ENCODE data around the gene CTPS2. TPM values are rescaled to one million over a fixed set of nuclear protein-coding genes. Genes with fewer than 3 reads are reported as not detected.

The CTPS2 gene
- total RNA-seq, 6 donors from 2014 or later: 5.1 to 30.1 (median 10.7) TPM

DNA sequence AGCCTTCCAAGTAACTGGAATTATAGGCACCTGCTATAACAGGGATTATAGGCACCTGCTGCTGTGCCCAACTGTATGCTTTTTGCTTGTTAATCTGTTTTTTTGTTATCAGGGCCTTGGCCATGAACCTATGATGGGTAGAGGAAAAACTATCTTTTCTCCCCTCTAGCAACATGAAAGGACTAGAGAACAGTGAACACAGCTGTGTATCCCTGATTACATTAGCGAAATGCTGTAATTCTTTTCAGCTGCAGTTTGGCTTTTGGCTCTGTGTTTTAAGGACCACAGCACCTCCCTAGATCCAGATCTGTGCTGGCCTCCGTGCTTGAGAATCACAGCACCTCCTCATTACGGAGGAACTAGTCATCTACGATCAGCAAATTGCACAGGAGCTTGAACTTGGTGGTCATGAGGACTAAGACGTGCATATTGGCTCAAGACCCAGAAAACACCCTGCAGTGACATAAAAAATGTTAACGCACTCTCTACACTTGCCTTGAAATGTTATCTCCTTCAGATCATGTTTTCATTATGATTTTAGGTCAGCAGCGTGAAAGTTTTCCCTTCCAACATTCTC is 120.2 kb downstream of the CTPS2 start:
- 87 to 95% methylated on average over 5 to 7 of the region's 7 CpGs for WGBS, 2 donors
- no peak for ATAC-seq (ENCODE audit: low FRiP score in 2 of 2)
- Histone ChIP-seq H3K27ac (no peak overlapping the region), H3K36me3 (peaks cover 0 to 4% (median 0%) of the 10 kb centered on the region in 4 donors), H3K4me1 (no peaks in the 10 kb centered on the region), H3K27me3 (no peaks in the 10 kb centered on the region), H3K4me3 (no peak overlapping the region), H3K9me3 (no peaks in the 10 kb centered on the region)
- TF ChIP-seq EP300 (IDR thresholded peaks at IDR 0.05) (no peak), POLR2AphosphoS5 (IDR thresholded peaks at IDR 0.05) (no peak), POLR2A (IDR thresholded peaks at IDR 0.05) (no peak)
- TF ChIP-seq, protein P1, sequence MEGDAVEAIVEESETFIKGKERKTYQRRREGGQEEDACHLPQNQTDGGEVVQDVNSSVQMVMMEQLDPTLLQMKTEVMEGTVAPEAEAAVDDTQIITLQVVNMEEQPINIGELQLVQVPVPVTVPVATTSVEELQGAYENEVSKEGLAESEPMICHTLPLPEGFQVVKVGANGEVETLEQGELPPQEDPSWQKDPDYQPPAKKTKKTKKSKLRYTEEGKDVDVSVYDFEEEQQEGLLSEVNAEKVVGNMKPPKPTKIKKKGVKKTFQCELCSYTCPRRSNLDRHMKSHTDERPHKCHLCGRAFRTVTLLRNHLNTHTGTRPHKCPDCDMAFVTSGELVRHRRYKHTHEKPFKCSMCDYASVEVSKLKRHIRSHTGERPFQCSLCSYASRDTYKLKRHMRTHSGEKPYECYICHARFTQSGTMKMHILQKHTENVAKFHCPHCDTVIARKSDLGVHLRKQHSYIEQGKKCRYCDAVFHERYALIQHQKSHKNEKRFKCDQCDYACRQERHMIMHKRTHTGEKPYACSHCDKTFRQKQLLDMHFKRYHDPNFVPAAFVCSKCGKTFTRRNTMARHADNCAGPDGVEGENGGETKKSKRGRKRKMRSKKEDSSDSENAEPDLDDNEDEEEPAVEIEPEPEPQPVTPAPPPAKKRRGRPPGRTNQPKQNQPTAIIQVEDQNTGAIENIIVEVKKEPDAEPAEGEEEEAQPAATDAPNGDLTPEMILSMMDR (IDR thresholded peaks at IDR 0.05): no peak
- DNase-seq: no peak

GRCh38 chrX:16589826-16590225 is 122.6 kb downstream of the CTPS2 start:
- H3K27me3 ChIP-seq: no peaks in the 10 kb centered on the region
- H3K4me3 ChIP-seq: no peak overlapping the region
- TF ChIP-seq POLR2AphosphoS5 (IDR thresholded peaks at IDR 0.05): no peak
- no peak for TF ChIP-seq EP300 (IDR thresholded peaks at IDR 0.05)
- H3K36me3 ChIP-seq: peaks cover 0 to 4% (median 0%) of the 10 kb centered on the region in 4 donors
- H3K4me1 ChIP-seq: no peaks in the 10 kb centered on the region
- H3K9me3 ChIP-seq: no peaks in the 10 kb centered on the region
- H3K27ac ChIP-seq: no peak overlapping the region
- ATAC-seq (ENCODE audit: low FRiP score in 2 of 2) (no peak), DNase-seq (no peak)

GRCh38 chrX:16589211-16589610 is 123.3 kb downstream of the CTPS2 start:
- ATAC-seq (ENCODE audit: low FRiP score in 2 of 2) (no peak), DNase-seq (no peak)
- no peak overlapping the region for H3K27ac ChIP-seq
- H3K27me3 ChIP-seq: no peaks in the 10 kb centered on the region
- H3K4me3 ChIP-seq: no peak overlapping the region
- TF ChIP-seq, protein P1 (IDR thresholded peaks at IDR 0.05): no peak
- TF ChIP-seq EP300 (IDR thresholded peaks at IDR 0.05): no peak
- no peak for TF ChIP-seq POLR2A (IDR thresholded peaks at IDR 0.05)
- TF ChIP-seq POLR2AphosphoS5 (IDR thresholded peaks at IDR 0.05): no peak
- 92 to 94% methylated on average over 2 of the region's 2 CpGs for WGBS, 2 donors
- no peaks in the 10 kb centered on the region for H3K9me3 ChIP-seq
- no peaks in the 10 kb centered on the region for H3K4me1 ChIP-seq
- H3K36me3 ChIP-seq: peaks cover 0 to 4% (median 0%) of the 10 kb centered on the region in 4 donors

DNA sequence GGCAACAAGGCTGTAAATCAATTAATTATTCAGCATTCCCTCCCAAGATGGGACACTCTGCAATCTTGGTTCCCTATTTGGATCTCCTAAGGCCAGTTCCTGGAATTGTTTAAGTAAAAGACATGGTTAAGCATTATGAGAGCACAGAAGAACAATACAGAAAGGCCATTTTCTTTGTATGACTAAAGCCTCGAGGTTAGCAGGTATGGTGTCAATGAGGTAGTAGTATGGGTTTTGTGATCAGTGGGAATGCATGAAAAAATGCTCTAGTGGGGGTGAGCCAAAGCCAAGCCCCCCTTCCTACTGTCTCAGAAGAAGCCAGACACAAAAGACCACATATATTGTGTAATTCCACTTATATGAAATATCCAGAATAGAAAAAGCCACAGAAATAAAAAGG is 124.2 kb downstream of the CTPS2 start:
- Histone ChIP-seq H3K36me3 (peaks cover 0 to 4% (median 0%) of the 10 kb centered on the region in 4 donors), H3K27me3 (no peaks in the 10 kb centered on the region), H3K4me1 (no peaks in the 10 kb centered on the region), H3K9me3 (no peaks in the 10 kb centered on the region), H3K4me3 (no peak overlapping the region), H3K27ac (no peak overlapping the region)
- 89 to 100% methylated on average over 1 of the region's 1 CpG for WGBS, 2 donors
- ATAC-seq (ENCODE audit: low FRiP score in 2 of 2) (no peak), DNase-seq (no peak)
- TF ChIP-seq EP300 (IDR thresholded peaks at IDR 0.05) (no peak), POLR2A (IDR thresholded peaks at IDR 0.05) (no peak), POLR2AphosphoS5 (IDR thresholded peaks at IDR 0.05) (no peak)
- TF ChIP-seq, protein P1 (IDR thresholded peaks at IDR 0.05): no peak

GRCh38 chrX:16587836-16588235 is 124.6 kb downstream of the CTPS2 start:
- Histone ChIP-seq H3K36me3 (peaks cover 0 to 4% (median 0%) of the 10 kb centered on the region in 4 donors), H3K9me3 (no peaks in the 10 kb centered on the region), H3K4me1 (no peaks in the 10 kb centered on the region), H3K27ac (no peak overlapping the region), H3K27me3 (no peaks in the 10 kb centered on the region), H3K4me3 (no peak overlapping the region)
- DNase-seq: no peak
- no peak for ATAC-seq (ENCODE audit: low FRiP score in 2 of 2)
- TF ChIP-seq, protein P1 (IDR thresholded peaks at IDR 0.05): no peak
- TF ChIP-seq EP300 (IDR thresholded peaks at IDR 0.05) (no peak), POLR2A (IDR thresholded peaks at IDR 0.05) (no peak), POLR2AphosphoS5 (IDR thresholded peaks at IDR 0.05) (no peak)
- WGBS, 2 donors: 87 to 100% methylated on average over 3 to 4 of the region's 4 CpGs

Data from upper lobe of left lung (tissue), 6 donors.